Colonic mucosa (tissue), 4 donors: ENCODE measurements around the gene TMEM270. TPM values are rescaled to one million over a fixed set of nuclear protein-coding genes. Genes with fewer than 3 reads are reported as not detected.
"Not testable (repeated sequence)": the region's sequence is repeated elsewhere in the genome, so short reads cannot be mapped to it uniquely, and the experiment has no call there.

ENCODE experiments used
- DNase-seq: peaks from one replicate; pipeline ENCODE4 v3.0.0-alpha.2; 2020
- H3K27ac ChIP-seq: fragments of 200-600 bp; one replicate; pipeline ENCODE4 v1.8.0; 2021
- H3K27me3 ChIP-seq: fragments of 200-600 bp; one replicate; pipeline ENCODE4 v1.8.0; 2021
- H3K36me3 ChIP-seq: fragments of 200-600 bp; one replicate; pipeline ENCODE4 v1.8.0; 2021
- H3K4me1 ChIP-seq: fragments of 200-600 bp; one replicate; pipeline ENCODE4 v1.8.0; 2021; ENCODE audit warnings: mild to moderate bottlenecking
- H3K4me3 ChIP-seq: fragments of 200-600 bp; one replicate; pipeline ENCODE4 v1.8.0; 2021
- H3K9ac ChIP-seq, 2 donors: one replicate each; pipeline ENCODE4 v1.7.0; 2013; ENCODE audit warnings: control low read depth in 2 of 2, low read depth in 2 of 2, low read length in 2 of 2
- H3K9me3 ChIP-seq: fragments of 200-600 bp; one replicate; pipeline ENCODE4 v1.8.0; 2021
- CTCF ChIP-seq: fragments of 200-600 bp; IDR thresholded peaks from one replicate; pipeline ENCODE4 v1.8.0; 2022; ENCODE audit warnings: antibody characterized with exemption, mild to moderate bottlenecking
- intact Hi-C: fragments of 100-400 bp; cut with DNase I; formaldehyde crosslinking; loops from one replicate; pipeline ENCODE4 v1.14.1; 2022
- total RNA-seq, 2 donors: library from RNA; stranded (reverse); fragmentation: NEBNext Ultra II Directional in 1 of 2; extraction: Animal tissue kit (Norgen Biotek cat#: 25700) in 1 of 2; gene quantifications; one replicate each; pipeline ENCODE4 v1.2.1, GENCODE V29; 2021
- donor health status: healthy.
- donor health status: DM: no; HTN: no; CAD: no.
- donor health status: DM: no; HTN: no; CAD: no.

The TMEM270 gene
- total RNA-seq, 2 donors from 2014 or later: not detected

- TF ChIP-seq CTCF: no peak
- Histone ChIP-seq H3K36me3 (no peaks in the 10 kb centered on the region), H3K27me3 (no peaks in the 10 kb centered on the region), H3K4me1 (no peaks in the 10 kb centered on the region), H3K4me3 (no peak overlapping the region), H3K9me3 (no peaks in the 10 kb centered on the region), H3K27ac (no peak overlapping the region), H3K9ac (no peak overlapping the region)
- intact Hi-C loops: no loop called here
- DNase-seq: peak; percentile 39
Observed at GRCh38 chr7:73881352-73882046, 20.5 kb downstream of the TMEM270 start.

- Histone ChIP-seq H3K36me3 (no peaks in the 10 kb centered on the region), H3K4me3 (no peak overlapping the region), H3K9me3 (no peaks in the 10 kb centered on the region), H3K27me3 (no peaks in the 10 kb centered on the region), H3K4me1 (no peaks in the 10 kb centered on the region), H3K9ac (no peak overlapping the region), H3K27ac (no peak overlapping the region)
- no peak for DNase-seq
- intact Hi-C loops: no loop called here
- TF ChIP-seq CTCF: no peak
Observed at GRCh38 chr7:73882047-73882402, 21.1 kb downstream of the TMEM270 start.

GRCh38 chr7:73884867-73885422, 24.0 kb downstream of the TMEM270 start:
- H3K9ac ChIP-seq, H3K4me3 ChIP-seq, H3K27me3 ChIP-seq, H3K9me3 ChIP-seq, DNase-seq, H3K27ac ChIP-seq, intact Hi-C loops, H3K36me3 ChIP-seq, H3K4me1 ChIP-seq: not testable (repeated sequence)

GRCh38 chr7:73885433-73885974, 24.5 kb downstream of the TMEM270 start:
- TF ChIP-seq CTCF: no peak
- Histone ChIP-seq H3K9ac (no peak overlapping the region), H3K4me1 (no peaks in the 10 kb centered on the region), H3K36me3 (no peaks in the 10 kb centered on the region), H3K27ac (no peak overlapping the region), H3K27me3 (no peaks in the 10 kb centered on the region), H3K9me3 (no peaks in the 10 kb centered on the region), H3K4me3 (no peak overlapping the region)
- intact Hi-C loops: no loop called here
- no peak for DNase-seq

- DNase-seq: no peak
- no peaks in the 10 kb centered on the region for H3K36me3 ChIP-seq
- no peaks in the 10 kb centered on the region for H3K27me3 ChIP-seq
- no peak overlapping the region for H3K9ac ChIP-seq
- H3K4me1 ChIP-seq: no peaks in the 10 kb centered on the region
- intact Hi-C loops: no loop called here
- H3K4me3 ChIP-seq: no peak overlapping the region
- no peak overlapping the region for H3K27ac ChIP-seq
- no peak for TF ChIP-seq CTCF
- no peaks in the 10 kb centered on the region for H3K9me3 ChIP-seq
Observed at GRCh38 chr7:73885975-73886798, 25.2 kb downstream of the TMEM270 start.
